Measurements from ENCODE around the gene SMC3.

The SMC3 gene

DNA sequence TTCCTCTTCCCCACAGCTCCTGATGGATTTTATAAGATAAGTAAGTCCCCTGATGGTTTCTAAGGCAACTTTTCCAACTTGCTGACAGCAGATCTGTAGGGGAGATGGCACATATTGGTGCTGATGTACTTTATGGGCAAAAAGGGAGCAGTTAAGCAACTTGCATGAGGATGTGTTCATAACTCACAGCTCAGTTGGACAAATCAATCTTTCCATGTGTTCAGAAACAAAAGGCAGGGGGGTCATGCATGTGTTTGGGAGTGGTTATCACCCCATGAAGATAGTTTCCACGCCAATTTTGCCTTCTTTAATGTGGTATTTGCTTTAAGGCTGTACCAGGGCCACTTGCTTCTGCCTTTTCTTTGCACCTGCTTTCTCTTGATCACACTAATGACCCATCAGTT is 82.8 kb downstream of the SMC3 start:
- DNase-seq (ENCODE audit: low spot score in 2 of 2): no peak
- Mint-ChIP-seq H3K36me3 (ENCODE audit: insufficient read depth) (no peaks in the 10 kb centered on the region), H3K4me1 (no peaks in the 10 kb centered on the region), H3K4me3 (no peak overlapping the region), H3K9me3 (no peaks in the 10 kb centered on the region), H3K27me3 (peaks cover 75% of the 10 kb centered on the region), H3K27ac (ENCODE audit: low read depth) (no peak overlapping the region)
- ATAC-seq (replicated peaks; ENCODE audit: extremely low read depth, poor library complexity, severe bottlenecking): no peak

DNA sequence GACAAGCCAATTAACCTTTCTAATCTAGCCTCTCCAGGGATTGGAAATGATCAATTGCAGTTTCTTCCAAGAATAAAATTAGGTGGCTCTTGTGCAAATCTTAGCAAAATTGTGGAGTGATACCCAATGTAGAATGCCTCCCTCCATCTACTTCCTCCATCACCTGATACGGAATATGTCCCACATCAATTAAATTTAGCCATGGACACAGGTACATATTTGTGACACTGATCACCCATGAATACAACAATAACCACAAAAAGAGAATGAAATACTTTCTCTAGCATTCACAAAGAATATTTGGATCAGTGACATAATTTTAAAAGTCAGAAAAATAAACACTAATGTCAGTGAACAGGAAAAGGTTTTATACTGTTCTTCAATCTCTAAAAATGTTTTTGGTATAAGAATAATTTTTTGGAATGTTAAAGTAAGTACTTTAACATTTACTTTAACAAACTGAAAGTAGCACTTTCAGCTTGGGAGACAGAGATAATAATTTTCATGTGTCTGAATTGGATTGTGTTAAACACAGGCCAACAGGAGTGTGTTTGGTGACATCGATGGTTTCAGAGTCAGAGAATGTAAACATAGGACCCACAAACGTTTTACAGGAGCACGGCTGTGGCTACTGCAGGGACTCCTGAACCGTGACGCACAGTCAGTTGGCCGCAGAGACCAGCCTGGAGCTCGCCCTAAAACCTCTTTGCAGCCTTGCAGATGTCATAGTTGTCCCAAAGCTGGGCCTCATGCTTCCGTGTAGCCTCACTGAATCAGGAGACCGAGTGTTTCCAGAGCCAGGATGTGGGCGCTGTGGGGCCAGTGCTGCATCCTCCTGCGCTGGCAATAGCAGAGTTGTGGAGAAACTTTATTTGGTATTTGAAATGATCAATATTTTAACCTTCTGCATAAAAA is 83.8 kb downstream of the SMC3 start:
- Mint-ChIP-seq H3K27ac (ENCODE audit: low read depth) (no peak overlapping the region), H3K36me3 (ENCODE audit: insufficient read depth) (no peaks in the 10 kb centered on the region), H3K27me3 (peaks cover 75% of the 10 kb centered on the region), H3K9me3 (no peaks in the 10 kb centered on the region), H3K4me1 (no peaks in the 10 kb centered on the region), H3K4me3 (no peak overlapping the region)
- DNase-seq (ENCODE audit: low spot score in 2 of 2) (no peak), ATAC-seq (replicated peaks; ENCODE audit: extremely low read depth, poor library complexity, severe bottlenecking) (peak; percentile 43)

DNA sequence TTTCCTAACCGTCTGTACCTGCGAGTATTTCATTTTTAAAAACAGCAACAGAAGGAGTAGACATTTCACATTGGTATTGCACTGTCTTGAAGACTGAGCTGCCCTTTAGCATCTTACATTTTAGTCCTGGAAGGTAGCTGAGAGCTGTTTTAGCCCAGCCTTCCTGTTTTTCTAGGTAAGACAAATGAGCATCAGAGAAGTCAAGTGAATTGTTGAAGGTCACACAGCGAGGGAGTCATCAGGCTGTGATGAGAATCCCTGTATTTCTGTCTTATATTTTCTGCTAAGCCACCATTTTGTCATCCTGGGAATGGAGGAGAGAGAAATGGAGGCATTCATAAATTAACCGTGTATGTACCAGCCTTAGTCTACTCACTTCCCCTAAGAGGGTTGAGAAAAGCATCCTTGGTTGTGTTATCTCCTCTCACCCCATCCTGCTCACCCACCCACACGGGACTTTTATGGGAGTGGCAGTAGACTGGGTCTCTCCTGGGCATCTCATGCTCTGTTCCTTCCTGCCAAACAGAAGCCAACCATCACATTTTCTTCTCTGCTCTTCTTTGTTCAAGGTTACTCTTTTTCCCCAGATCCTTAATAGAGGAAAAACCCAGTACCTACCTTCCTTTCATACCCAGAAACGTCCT is 85.1 kb downstream of the SMC3 start:
- Mint-ChIP-seq H3K9me3 (no peaks in the 10 kb centered on the region), H3K27me3 (peaks cover 67% of the 10 kb centered on the region), H3K4me3 (no peak overlapping the region), H3K36me3 (ENCODE audit: insufficient read depth) (no peaks in the 10 kb centered on the region), H3K27ac (ENCODE audit: low read depth) (no peak overlapping the region), H3K4me1 (no peaks in the 10 kb centered on the region)
- ATAC-seq (replicated peaks; ENCODE audit: extremely low read depth, poor library complexity, severe bottlenecking) (no peak), DNase-seq (ENCODE audit: low spot score in 2 of 2) (no peak)

Data from central memory CD8-positive, alpha-beta T cell (primary cell).